Colonic mucosa (tissue), 4 donors: Measurements from ENCODE around the gene ATP6V1C2. TPM values are rescaled to one million over a fixed set of nuclear protein-coding genes. Genes with fewer than 3 reads are reported as not detected.
"Not testable (repeated sequence)": the region's sequence is repeated elsewhere in the genome, so short reads cannot be mapped to it uniquely, and the experiment has no call there.

ENCODE experiments used
- DNase-seq: peaks from one replicate; pipeline ENCODE4 v3.0.0-alpha.2; 2020
- H3K27ac ChIP-seq: fragments of 200-600 bp; one replicate; pipeline ENCODE4 v1.8.0; 2021
- H3K27me3 ChIP-seq: fragments of 200-600 bp; one replicate; pipeline ENCODE4 v1.8.0; 2021
- H3K36me3 ChIP-seq: fragments of 200-600 bp; one replicate; pipeline ENCODE4 v1.8.0; 2021
- H3K4me1 ChIP-seq: fragments of 200-600 bp; one replicate; pipeline ENCODE4 v1.8.0; 2021; ENCODE audit warnings: mild to moderate bottlenecking
- H3K4me3 ChIP-seq: fragments of 200-600 bp; one replicate; pipeline ENCODE4 v1.8.0; 2021
- H3K9ac ChIP-seq, 2 donors: one replicate each; pipeline ENCODE4 v1.7.0; 2013; ENCODE audit warnings: control low read depth in 2 of 2, low read depth in 2 of 2, low read length in 2 of 2
- H3K9me3 ChIP-seq: fragments of 200-600 bp; one replicate; pipeline ENCODE4 v1.8.0; 2021
- intact Hi-C: fragments of 100-400 bp; cut with DNase I; formaldehyde crosslinking; loops from one replicate; pipeline ENCODE4 v1.14.1; 2022
- total RNA-seq, 2 donors: library from RNA; stranded (reverse); fragmentation: NEBNext Ultra II Directional in 1 of 2; extraction: Animal tissue kit (Norgen Biotek cat#: 25700) in 1 of 2; gene quantifications; one replicate each; pipeline ENCODE4 v1.2.1, GENCODE V29; 2021
- TF ChIP-seq, protein P1 (sequence below): fragments of 200-600 bp; IDR thresholded peaks from one replicate; pipeline ENCODE4 v1.8.0; 2022; ENCODE audit warnings: antibody characterized with exemption, mild to moderate bottlenecking
- donor health status: healthy.
- donor health status: DM: no; HTN: no; CAD: no.
- donor health status: DM: no; HTN: no; CAD: no.

Gene ATP6V1C2
- total RNA-seq, 2 donors from 2014 or later: 1.4 to 1.7 TPM

GRCh38 chr2:10777111-10777841, 55.8 kb downstream of the ATP6V1C2 start:
- no peaks in the 10 kb centered on the region for H3K9me3 ChIP-seq
- H3K27me3 ChIP-seq: no peaks in the 10 kb centered on the region
- H3K4me1 ChIP-seq: no peaks in the 10 kb centered on the region
- H3K27ac ChIP-seq: no peak overlapping the region
- TF ChIP-seq, protein P1, sequence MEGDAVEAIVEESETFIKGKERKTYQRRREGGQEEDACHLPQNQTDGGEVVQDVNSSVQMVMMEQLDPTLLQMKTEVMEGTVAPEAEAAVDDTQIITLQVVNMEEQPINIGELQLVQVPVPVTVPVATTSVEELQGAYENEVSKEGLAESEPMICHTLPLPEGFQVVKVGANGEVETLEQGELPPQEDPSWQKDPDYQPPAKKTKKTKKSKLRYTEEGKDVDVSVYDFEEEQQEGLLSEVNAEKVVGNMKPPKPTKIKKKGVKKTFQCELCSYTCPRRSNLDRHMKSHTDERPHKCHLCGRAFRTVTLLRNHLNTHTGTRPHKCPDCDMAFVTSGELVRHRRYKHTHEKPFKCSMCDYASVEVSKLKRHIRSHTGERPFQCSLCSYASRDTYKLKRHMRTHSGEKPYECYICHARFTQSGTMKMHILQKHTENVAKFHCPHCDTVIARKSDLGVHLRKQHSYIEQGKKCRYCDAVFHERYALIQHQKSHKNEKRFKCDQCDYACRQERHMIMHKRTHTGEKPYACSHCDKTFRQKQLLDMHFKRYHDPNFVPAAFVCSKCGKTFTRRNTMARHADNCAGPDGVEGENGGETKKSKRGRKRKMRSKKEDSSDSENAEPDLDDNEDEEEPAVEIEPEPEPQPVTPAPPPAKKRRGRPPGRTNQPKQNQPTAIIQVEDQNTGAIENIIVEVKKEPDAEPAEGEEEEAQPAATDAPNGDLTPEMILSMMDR: no peak
- no peaks in the 10 kb centered on the region for H3K36me3 ChIP-seq
- H3K9ac ChIP-seq: no peak overlapping the region
- DNase-seq: no peak
- H3K4me3 ChIP-seq: no peak overlapping the region
- intact Hi-C loops: no loop called here

GRCh38 chr2:10777842-10778723, 56.7 kb downstream of the ATP6V1C2 start:
- no peak for DNase-seq
- TF ChIP-seq, protein P1: no peak
- Histone ChIP-seq H3K4me3 (no peak overlapping the region), H3K27me3 (no peaks in the 10 kb centered on the region), H3K9me3 (no peaks in the 10 kb centered on the region), H3K4me1 (no peaks in the 10 kb centered on the region), H3K9ac (no peak overlapping the region), H3K27ac (no peak overlapping the region), H3K36me3 (no peaks in the 10 kb centered on the region)
- intact Hi-C loops: no loop called here

DNA sequence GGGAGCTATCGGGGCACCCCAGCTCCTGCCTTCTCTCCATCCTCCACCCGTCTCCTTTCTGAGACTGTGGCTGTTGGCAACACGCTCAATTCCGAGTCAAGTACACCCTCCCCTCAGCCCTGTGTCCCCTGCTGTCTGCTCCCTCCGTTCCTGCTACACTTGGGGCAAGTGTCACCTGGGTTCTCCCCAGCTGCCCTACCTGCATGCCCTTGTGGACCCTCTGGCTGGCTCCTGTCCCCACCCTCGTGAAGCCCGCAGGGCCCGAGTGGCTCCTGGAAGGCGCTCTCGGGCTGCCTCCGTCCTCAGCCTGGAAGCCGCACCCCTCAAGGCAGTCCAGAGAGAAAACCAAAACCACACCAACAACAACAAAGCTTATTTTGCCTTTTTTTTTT, 57.3 kb downstream of the ATP6V1C2 start:
- Histone ChIP-seq H3K9me3 (no peaks in the 10 kb centered on the region), H3K9ac (no peak overlapping the region), H3K4me3 (no peak overlapping the region), H3K4me1 (no peaks in the 10 kb centered on the region), H3K27me3 (no peaks in the 10 kb centered on the region), H3K36me3 (no peaks in the 10 kb centered on the region), H3K27ac (no peak overlapping the region)
- intact Hi-C loops: no loop called here
- TF ChIP-seq, protein P1: no peak
- no peak for DNase-seq

DNA sequence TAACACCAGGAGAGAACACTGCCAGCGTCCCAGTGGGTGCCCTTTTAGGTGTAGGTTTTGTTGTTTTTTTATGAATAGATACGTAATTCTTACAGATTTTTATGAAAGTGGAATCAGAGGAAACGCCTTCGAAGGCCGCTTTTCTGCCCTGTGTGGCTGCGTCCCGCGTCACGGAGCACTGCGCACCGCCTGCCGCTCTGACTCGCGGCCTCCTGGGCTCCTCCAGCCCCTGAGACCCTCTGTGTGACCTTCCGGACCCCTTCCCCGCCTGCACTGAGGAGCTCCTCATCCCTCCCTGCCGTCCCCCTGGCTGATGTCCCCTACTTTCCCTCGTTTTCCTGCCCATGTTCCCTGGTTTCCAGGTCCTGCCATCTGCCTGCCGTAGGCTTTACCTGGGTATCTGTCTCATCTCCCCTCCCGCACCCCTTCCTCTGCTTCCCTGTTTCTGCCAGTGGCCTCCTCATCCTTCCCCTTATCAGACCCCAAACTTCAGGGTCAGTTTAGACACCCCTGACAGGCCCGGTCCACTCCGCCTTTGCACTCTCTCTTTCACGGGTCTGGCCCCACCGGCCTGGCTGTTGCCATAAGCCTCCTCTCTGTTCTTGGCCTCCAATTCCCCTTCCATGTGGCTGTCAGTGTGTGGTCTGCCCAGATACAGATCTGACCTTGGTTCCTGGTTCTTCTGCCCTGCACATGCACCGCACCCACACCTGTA, 58.5 kb downstream of the ATP6V1C2 start:
- H3K4me3 ChIP-seq: no peak overlapping the region
- H3K4me1 ChIP-seq: no peaks in the 10 kb centered on the region
- H3K27me3 ChIP-seq: no peaks in the 10 kb centered on the region
- TF ChIP-seq, protein P1: no peak
- intact Hi-C loops: no loop called here
- no peaks in the 10 kb centered on the region for H3K36me3 ChIP-seq
- H3K9me3 ChIP-seq: no peaks in the 10 kb centered on the region
- H3K9ac ChIP-seq: no peak overlapping the region
- H3K27ac ChIP-seq: no peak overlapping the region
- no peak for DNase-seq

- no peak overlapping the region for H3K27ac ChIP-seq
- H3K36me3 ChIP-seq: no peaks in the 10 kb centered on the region
- H3K27me3 ChIP-seq: no peaks in the 10 kb centered on the region
- intact Hi-C loops: no loop called here
- no peak overlapping the region for H3K4me3 ChIP-seq
- H3K9me3 ChIP-seq: no peaks in the 10 kb centered on the region
- no peak for DNase-seq
- no peak overlapping the region for H3K9ac ChIP-seq
- H3K4me1 ChIP-seq: no peaks in the 10 kb centered on the region
- TF ChIP-seq, protein P1: no peak
Measured at GRCh38 chr2:10780491-10780820, 59.0 kb downstream of the ATP6V1C2 start.

DNA sequence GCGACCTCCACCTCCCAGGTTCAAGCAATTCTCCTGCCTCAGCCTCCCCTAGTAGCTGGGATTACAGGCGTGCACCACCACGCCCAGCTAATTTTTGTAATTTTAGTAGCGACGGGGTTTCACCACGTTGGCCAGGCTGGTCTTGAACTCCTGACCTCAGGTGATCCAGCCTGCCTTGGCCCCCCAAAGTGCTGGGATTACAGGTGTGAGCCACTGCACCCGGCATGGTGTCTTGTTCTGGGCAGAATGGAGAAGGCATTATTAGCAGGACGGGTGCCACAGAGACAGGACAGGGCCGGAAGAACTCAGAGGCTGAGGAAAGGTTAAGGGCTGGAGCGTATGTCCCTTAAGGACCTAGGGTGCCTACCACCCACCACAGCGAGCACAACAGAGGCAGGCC, 59.4 kb downstream of the ATP6V1C2 start:
- H3K9me3 ChIP-seq, intact Hi-C loops, H3K9ac ChIP-seq, H3K4me3 ChIP-seq, H3K36me3 ChIP-seq, DNase-seq, H3K4me1 ChIP-seq, H3K27ac ChIP-seq, H3K27me3 ChIP-seq: not testable (repeated sequence)
